ENCODE results near the gene IFT80.

GRCh38 chr3:160280836-160281235 is 118.2 kb downstream of the IFT80 start:
- no peak for TF ChIP-seq CTCF (conservative IDR thresholded peaks at IDR 0.05; ENCODE audit: low read depth, low read length)
- TF ChIP-seq NFE2L2 (IDR thresholded peaks at IDR 0.05; ENCODE audit: low read depth, low read length) = no peak
- no peak for TF ChIP-seq POLR2A (IDR thresholded peaks at IDR 0.05; ENCODE audit: low read depth, low read length)
- TF ChIP-seq RAD21 (IDR thresholded peaks at IDR 0.05; ENCODE audit: low read length) = no peak
